Astrocyte (in vitro differentiated cells and primary cell): ENCODE data around the gene EMP2. TPM values are rescaled to one million over a fixed set of nuclear protein-coding genes. Genes with fewer than 3 reads are reported as not detected.

ENCODE experiments used
- DNase-seq: peaks from one replicate; pipeline ENCODE4 v3.0.0-alpha.2; 2010; ENCODE audit warnings: low read depth
- FAIRE-seq: peaks from 2 replicates; lab custom pipeline; 2011; peaks lifted over from hg19 to GRCh38; lab: Jason Lieb, UNC
- H2AFZ ChIP-seq: 2 replicates; pipeline ENCODE4 v1.6.0; 2012; ENCODE audit warnings: low read depth, low read length, inconsistent platforms
- H3K27ac ChIP-seq: 2 replicates; pipeline ENCODE4 v1.5.1; 2011; ENCODE audit warnings: low read depth, low read length, inconsistent platforms
- H3K27me3 ChIP-seq: 2 replicates; pipeline ENCODE4 v1.6.0; 2011; ENCODE audit warnings: low read length, inconsistent platforms; ENCODE audit not compliant: insufficient read depth
- H3K36me3 ChIP-seq: 2 replicates; pipeline ENCODE4 v1.5.1; 2011; ENCODE audit warnings: low read length, inconsistent platforms; ENCODE audit not compliant: insufficient read depth
- H3K4me1 ChIP-seq: 2 replicates; pipeline ENCODE4 v1.5.1; 2011; ENCODE audit warnings: low read length, inconsistent platforms; ENCODE audit not compliant: insufficient read depth
- H3K4me2 ChIP-seq: 2 replicates; pipeline ENCODE4 v1.6.0; 2012; ENCODE audit warnings: low read length, inconsistent platforms
- H3K4me3 ChIP-seq: 2 replicates; pipeline ENCODE4 v1.5.1; 2011; ENCODE audit warnings: low read depth, mild to moderate bottlenecking, low read length, inconsistent platforms; ENCODE audit not compliant: insufficient read depth
- H3K79me2 ChIP-seq: 2 replicates; pipeline ENCODE4 v1.6.0; 2012; ENCODE audit warnings: mild to moderate bottlenecking, low read length, inconsistent platforms; ENCODE audit not compliant: insufficient read depth
- H3K9ac ChIP-seq: 2 replicates; pipeline ENCODE4 v1.6.0; 2012; ENCODE audit warnings: mild to moderate bottlenecking, low read length, inconsistent platforms
- H3K9me3 ChIP-seq: 2 replicates; pipeline ENCODE4 v1.5.1; 2012; ENCODE audit warnings: low read depth, mild to moderate bottlenecking, low read length, inconsistent platforms; ENCODE audit not compliant: insufficient read depth
- H4K20me1 ChIP-seq: 2 replicates; pipeline ENCODE4 v1.6.0; 2012; ENCODE audit warnings: low read length, inconsistent platforms; ENCODE audit not compliant: insufficient read depth
- H3K27ac Mint-ChIP-seq: one replicate; pipeline ENCODE4 v1.8.0; 2021; ENCODE audit warnings: mild to moderate bottlenecking, mixed read lengths; ENCODE audit not compliant: unreplicated experiment
- H3K27me3 Mint-ChIP-seq: one replicate; pipeline ENCODE4 v1.8.0; 2021; ENCODE audit warnings: low read depth, mixed read lengths; ENCODE audit not compliant: unreplicated experiment
- H3K36me3 Mint-ChIP-seq: one replicate; pipeline ENCODE4 v1.8.0; 2021; ENCODE audit warnings: low read depth, mixed read lengths; ENCODE audit not compliant: unreplicated experiment
- H3K4me1 Mint-ChIP-seq: one replicate; pipeline ENCODE4 v1.8.0; 2021; ENCODE audit warnings: low read depth, mixed read lengths; ENCODE audit not compliant: unreplicated experiment
- H3K4me3 Mint-ChIP-seq: one replicate; pipeline ENCODE4 v1.8.0; 2021; ENCODE audit warnings: mild to moderate bottlenecking, moderate library complexity, mixed read lengths; ENCODE audit not compliant: unreplicated experiment
- H3K9me3 Mint-ChIP-seq: one replicate; pipeline ENCODE4 v1.8.0; 2021; ENCODE audit warnings: mild to moderate bottlenecking, mixed read lengths; ENCODE audit not compliant: unreplicated experiment
- EZH2 ChIP-seq: IDR thresholded peaks from 2 replicates; pipeline ENCODE4 v1.6.1; 2012; ENCODE audit warnings: mild to moderate bottlenecking, low read length, inconsistent platforms; ENCODE audit not compliant: insufficient read depth
- total RNA-seq: library from RNA; stranded (reverse); gene quantifications from 2 replicates; pipeline ENCODE4 v1.2.1, GENCODE V29; 2021
- TF ChIP-seq, protein P1 (sequence below): IDR thresholded peaks from 2 replicates; pipeline ENCODE4 v1.5.1; 2011; ENCODE audit warnings: low read depth, mild to moderate bottlenecking, inconsistent platforms, low read length, moderate library complexity; ENCODE audit not compliant: insufficient read depth

Gene EMP2
- total RNA-seq, 1 donor from 2014 or later, result 1.7 TPM

DNA sequence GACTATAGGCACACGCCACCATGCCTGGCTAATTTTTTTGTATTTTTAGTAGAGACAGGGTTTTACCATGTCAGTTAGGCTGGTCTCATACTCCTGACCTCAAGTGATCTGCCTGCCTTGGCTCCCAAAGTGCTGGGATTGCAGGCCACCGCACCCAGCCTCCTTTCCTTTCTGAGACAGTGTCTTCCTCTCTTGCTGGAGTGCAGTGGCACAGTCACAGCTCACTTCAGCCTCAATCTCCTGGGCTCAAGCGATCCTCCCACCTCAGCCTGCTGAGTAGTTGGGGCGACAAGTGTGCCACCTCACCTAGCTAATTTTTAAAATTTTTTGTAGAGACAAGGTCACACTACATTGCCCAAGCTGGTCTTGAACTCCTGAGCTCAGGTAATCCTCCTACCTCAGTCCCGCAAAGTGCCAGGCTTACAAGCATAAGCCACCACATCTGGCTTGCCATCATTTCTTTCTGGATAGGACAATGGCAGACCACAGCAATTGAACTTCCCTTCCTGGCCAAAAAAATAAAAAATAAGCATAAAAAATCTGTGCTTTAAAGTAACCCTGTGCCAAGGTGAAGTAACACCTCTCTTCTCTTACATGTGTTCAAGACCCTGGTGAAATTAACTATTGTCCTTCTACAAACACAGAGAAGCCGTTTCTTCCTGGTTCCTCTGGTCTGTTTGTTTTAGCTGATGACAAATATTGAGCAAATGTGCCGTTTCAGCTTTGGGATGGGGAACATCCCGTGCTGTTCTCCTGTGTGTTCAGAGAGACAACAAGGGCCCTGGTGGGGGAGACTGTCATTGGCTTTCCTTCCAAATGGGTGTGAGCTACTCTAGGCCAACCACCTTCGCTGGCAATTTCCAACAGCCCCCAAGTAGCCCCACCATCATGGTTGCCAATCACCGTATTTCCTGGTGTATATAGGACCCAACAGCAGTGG, 60.2 kb downstream of the EMP2 start:
- DNase-seq (no peak), FAIRE-seq (no peak)
- H3K9ac ChIP-seq, result no peak overlapping the region
- H3K4me3 ChIP-seq, result no peak overlapping the region
- H3K79me2 ChIP-seq, result no peaks in the 10 kb centered on the region
- H3K4me2 ChIP-seq, result no peak overlapping the region
- H2AFZ ChIP-seq, result no peak overlapping the region
- H3K27me3 Mint-ChIP-seq, result peaks cover 2% of the 10 kb centered on the region
- H3K36me3 Mint-ChIP-seq, result no peaks in the 10 kb centered on the region
- H3K4me1 ChIP-seq, result no peaks in the 10 kb centered on the region
- no peaks in the 10 kb centered on the region for H4K20me1 ChIP-seq
- H3K36me3 ChIP-seq, result no peaks in the 10 kb centered on the region
- no peak overlapping the region for H3K27ac Mint-ChIP-seq
- no peak overlapping the region for H3K27ac ChIP-seq
- no peak overlapping the region for H3K4me3 Mint-ChIP-seq
- H3K27me3 ChIP-seq, result no peaks in the 10 kb centered on the region
- H3K9me3 ChIP-seq, result no peaks in the 10 kb centered on the region
- H3K9me3 Mint-ChIP-seq, result no peaks in the 10 kb centered on the region
- H3K4me1 Mint-ChIP-seq, result no peaks in the 10 kb centered on the region
- TF ChIP-seq, protein P1, sequence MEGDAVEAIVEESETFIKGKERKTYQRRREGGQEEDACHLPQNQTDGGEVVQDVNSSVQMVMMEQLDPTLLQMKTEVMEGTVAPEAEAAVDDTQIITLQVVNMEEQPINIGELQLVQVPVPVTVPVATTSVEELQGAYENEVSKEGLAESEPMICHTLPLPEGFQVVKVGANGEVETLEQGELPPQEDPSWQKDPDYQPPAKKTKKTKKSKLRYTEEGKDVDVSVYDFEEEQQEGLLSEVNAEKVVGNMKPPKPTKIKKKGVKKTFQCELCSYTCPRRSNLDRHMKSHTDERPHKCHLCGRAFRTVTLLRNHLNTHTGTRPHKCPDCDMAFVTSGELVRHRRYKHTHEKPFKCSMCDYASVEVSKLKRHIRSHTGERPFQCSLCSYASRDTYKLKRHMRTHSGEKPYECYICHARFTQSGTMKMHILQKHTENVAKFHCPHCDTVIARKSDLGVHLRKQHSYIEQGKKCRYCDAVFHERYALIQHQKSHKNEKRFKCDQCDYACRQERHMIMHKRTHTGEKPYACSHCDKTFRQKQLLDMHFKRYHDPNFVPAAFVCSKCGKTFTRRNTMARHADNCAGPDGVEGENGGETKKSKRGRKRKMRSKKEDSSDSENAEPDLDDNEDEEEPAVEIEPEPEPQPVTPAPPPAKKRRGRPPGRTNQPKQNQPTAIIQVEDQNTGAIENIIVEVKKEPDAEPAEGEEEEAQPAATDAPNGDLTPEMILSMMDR, result no peak
- no peak for TF ChIP-seq EZH2

DNA sequence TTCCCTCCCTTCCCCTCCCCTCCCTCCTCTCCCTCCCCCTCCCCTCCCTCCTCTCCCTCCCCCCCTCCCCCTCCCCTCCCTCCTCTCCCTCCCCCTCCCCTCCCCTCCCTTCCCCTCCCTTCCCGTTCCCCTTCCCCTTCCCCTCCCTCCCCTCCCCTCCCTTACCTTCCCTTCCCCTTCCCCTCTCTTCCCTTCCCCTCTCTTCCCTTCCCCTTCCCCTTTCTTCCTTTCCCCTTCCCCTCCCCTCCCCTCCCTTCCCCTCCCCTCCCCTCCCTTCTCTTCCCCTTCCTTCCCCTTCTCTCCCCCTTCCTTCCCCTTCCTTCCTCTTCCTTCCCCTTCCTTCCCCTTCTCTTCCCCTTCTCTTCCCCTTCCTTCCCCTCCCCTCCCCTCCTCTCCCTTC, 61.1 kb downstream of the EMP2 start:
- H2AFZ ChIP-seq, result no peak overlapping the region
- no peaks in the 10 kb centered on the region for H4K20me1 ChIP-seq
- no peak for FAIRE-seq
- no peaks in the 10 kb centered on the region for H3K9me3 ChIP-seq
- H3K27ac ChIP-seq, result no peak overlapping the region
- no peak overlapping the region for H3K9ac ChIP-seq
- no peaks in the 10 kb centered on the region for H3K36me3 ChIP-seq
- DNase-seq, result no peak
- H3K27ac Mint-ChIP-seq, result no peak overlapping the region
- no peaks in the 10 kb centered on the region for H3K36me3 Mint-ChIP-seq
- no peak overlapping the region for H3K4me3 Mint-ChIP-seq
- H3K27me3 Mint-ChIP-seq, result peaks cover 2% of the 10 kb centered on the region
- H3K4me1 Mint-ChIP-seq, result no peaks in the 10 kb centered on the region
- H3K27me3 ChIP-seq, result no peaks in the 10 kb centered on the region
- no peak for TF ChIP-seq EZH2
- TF ChIP-seq, protein P1, result no peak
- H3K79me2 ChIP-seq, result no peaks in the 10 kb centered on the region
- H3K9me3 Mint-ChIP-seq, result no peaks in the 10 kb centered on the region
- no peak overlapping the region for H3K4me3 ChIP-seq
- no peak overlapping the region for H3K4me2 ChIP-seq
- H3K4me1 ChIP-seq, result no peaks in the 10 kb centered on the region
